BJ (cell line): Measurements from ENCODE around the gene COL24A1. TPM values are rescaled to one million over a fixed set of nuclear protein-coding genes. Genes with fewer than 3 reads are reported as not detected.

Experiments used
- CTCF ChIA-PET: fragments of 350-600 bp; formaldehyde crosslinking; extraction: SDS; loops from one replicate; lab custom pipeline; 2021; ENCODE audit warnings: antibody characterized with exemption, inconsistent platforms; lab: Yijun Ruan, JAX
- POLR2A ChIA-PET: fragments of 300-600 bp; sonication (Branson Sonifier 250); formaldehyde crosslinking; extraction: SDS; loops from one replicate; lab custom pipeline; 2021; ENCODE audit warnings: antibody characterized with exemption; lab: Charles Lee
- DNase-seq: peaks from one replicate; pipeline ENCODE4 v3.0.0-alpha.2; 2011; ENCODE audit warnings: low read depth
- H3K27me3 ChIP-seq: 2 replicates; pipeline ENCODE4 v1.6.0; 2011; ENCODE audit warnings: low read length; ENCODE audit not compliant: control insufficient read depth, insufficient read depth
- H3K36me3 ChIP-seq: 2 replicates; pipeline ENCODE4 v1.5.1; 2011; ENCODE audit warnings: low read length; ENCODE audit not compliant: control insufficient read depth, insufficient read depth
- H3K4me3 ChIP-seq: 2 replicates; pipeline ENCODE4 v1.5.1; 2011; ENCODE audit warnings: low read depth, mild to moderate bottlenecking, control low read depth, low read length
- CTCF ChIP-seq: IDR thresholded peaks from 2 replicates; pipeline ENCODE4 v1.5.1; 2011; ENCODE audit warnings: low read depth, mild to moderate bottlenecking, control low read depth, inconsistent platforms, low read length, moderate library complexity; ENCODE audit not compliant: insufficient read depth
- polyA plus RNA-seq: library from polyadenylated mRNA; depleted of rRNA; stranded (reverse); fragments of >200 nt; gene quantifications from 2 replicates; pipeline ENCODE4 v1.2.3, GENCODE V29; 2011

The COL24A1 gene
- polyA plus RNA-seq, 1 experiment, result 0.28 TPM

- ChIA-PET CTCF (interaction anchor here (1.7 kb wide), 1 partner anchor 44 kb away, joined by 4 read pairs; no protein-coding TSS in a partner anchor), POLR2A (no interaction called here)
- Histone ChIP-seq H3K27me3 (no peaks in the 10 kb centered on the region), H3K36me3 (no peaks in the 10 kb centered on the region), H3K4me3 (no peak overlapping the region)
- no peak for DNase-seq
- TF ChIP-seq CTCF, result no peak
Measured at GRCh38 chr1:86062453-86062852, 94.1 kb downstream of the COL24A1 start.

GRCh38 chr1:86061551-86061990 is 95.0 kb downstream of the COL24A1 start:
- Histone ChIP-seq H3K36me3 (no peaks in the 10 kb centered on the region), H3K27me3 (no peaks in the 10 kb centered on the region), H3K4me3 (no peak overlapping the region)
- ChIA-PET POLR2A (no interaction called here), CTCF (no interaction called here)
- DNase-seq, result no peak
- no peak for TF ChIP-seq CTCF

GRCh38 chr1:86054396-86054795 is 102.2 kb downstream of the COL24A1 start:
- no peaks in the 10 kb centered on the region for H3K27me3 ChIP-seq
- no peak for TF ChIP-seq CTCF
- no peak overlapping the region for H3K4me3 ChIP-seq
- POLR2A ChIA-PET, result no interaction called here
- H3K36me3 ChIP-seq, result no peaks in the 10 kb centered on the region
- CTCF ChIA-PET, result no interaction called here
- no peak for DNase-seq

GRCh38 chr1:86052948-86053698 is 103.4 kb downstream of the COL24A1 start:
- CTCF ChIA-PET, result no interaction called here
- POLR2A ChIA-PET, result no interaction called here
- DNase-seq, result no peak
- Histone ChIP-seq H3K27me3 (no peaks in the 10 kb centered on the region), H3K36me3 (no peaks in the 10 kb centered on the region), H3K4me3 (no peak overlapping the region)
- TF ChIP-seq CTCF, result no peak

- CTCF ChIA-PET, result interaction anchor here (0.6 kb wide), 1 partner anchor 8 kb away, joined by 3 read pairs; no protein-coding TSS in a partner anchor
- POLR2A ChIA-PET, result no interaction called here
- no peaks in the 10 kb centered on the region for H3K27me3 ChIP-seq
- DNase-seq, result no peak
- no peak overlapping the region for H3K4me3 ChIP-seq
- no peak for TF ChIP-seq CTCF
- no peaks in the 10 kb centered on the region for H3K36me3 ChIP-seq
Measured at GRCh38 chr1:86035101-86035500, 121.5 kb downstream of the COL24A1 start.
